Natural killer cell (primary cell): ENCODE results near the gene SH3BGRL. TPM values are rescaled to one million over a fixed set of nuclear protein-coding genes. Genes with fewer than 3 reads are reported as not detected.

Experiments used
- ATAC-seq, 3 donors: fragments of 150-1000 bp in 2 of 3; fragments of 200-7000 bp in 1 of 3; cut with Tn5 transposase; 1 replicate in 1 of 3; 2 replicates in 2 of 3; pipeline ENCODE4 v1.10.0; 2021; ENCODE audit warnings: mild to moderate bottlenecking in 2 of 3, moderate library complexity in 2 of 3
- DNase-seq, 2 donors: peaks; one replicate each; pipeline versions ENCODE4 v3.0.0 to v3.0.0-alpha.2; 2013 to 2021; ENCODE audit warnings: mixed read lengths in 1 of 2
- H3K27ac ChIP-seq: one replicate; pipeline ENCODE4 v1.5.1; 2013; ENCODE audit warnings: mild to moderate bottlenecking, low read length
- H3K27me3 ChIP-seq: one replicate; pipeline ENCODE4 v1.6.1; 2013; ENCODE audit warnings: low read length; ENCODE audit not compliant: control insufficient read depth, insufficient read depth
- H3K36me3 ChIP-seq: one replicate; pipeline ENCODE4 v1.6.1; 2013; ENCODE audit warnings: low read length; ENCODE audit not compliant: control insufficient read depth, insufficient read depth
- H3K4me1 ChIP-seq: one replicate; pipeline ENCODE4 v1.6.1; 2013; ENCODE audit warnings: low read length; ENCODE audit not compliant: control insufficient read depth, insufficient read depth
- H3K4me3 ChIP-seq: one replicate; pipeline ENCODE4 v1.5.1; 2013; ENCODE audit warnings: low read length
- H3K9me3 ChIP-seq: one replicate; pipeline ENCODE4 v1.6.1; 2013; ENCODE audit warnings: low read length; ENCODE audit not compliant: control insufficient read depth, insufficient read depth
- H3K27ac Mint-ChIP-seq, 2 donors: one replicate each; pipeline ENCODE4 v1.8.0; 2022; ENCODE audit warnings: mild to moderate bottlenecking in 2 of 2, mixed read lengths in 2 of 2, moderate library complexity in 1 of 2
- H3K27me3 Mint-ChIP-seq, 2 donors: one replicate each; pipeline ENCODE4 v1.8.0; 2022; ENCODE audit warnings: low read depth in 2 of 2, mixed read lengths in 2 of 2
- H3K36me3 Mint-ChIP-seq: one replicate; pipeline ENCODE4 v1.8.0; 2022; ENCODE audit warnings: mixed read lengths
- H3K4me1 Mint-ChIP-seq, 2 donors: one replicate each; pipeline ENCODE4 v1.8.0; 2022; ENCODE audit warnings: mixed read lengths in 2 of 2
- H3K4me3 Mint-ChIP-seq: one replicate; pipeline ENCODE4 v1.8.0; 2022; ENCODE audit warnings: mild to moderate bottlenecking, moderate library complexity, mixed read lengths
- H3K9me3 Mint-ChIP-seq, 2 donors: one replicate each; pipeline ENCODE4 v1.8.0; 2022; ENCODE audit warnings: mixed read lengths in 2 of 2
- CTCF ChIP-seq: fragments of 200-600 bp; IDR thresholded peaks from one replicate; pipeline ENCODE4 v1.8.0; 2022; ENCODE audit warnings: antibody characterized with exemption
- WGBS: methylation state at CpG from one replicate; pipeline ENCODE4 v1.1.7; 2013; ENCODE audit warnings: missing lambda C conversion rate; ENCODE audit not compliant: insufficient coverage; 5-methylcytosine and 5-hydroxymethylcytosine counted together
- intact Hi-C: fragments of 100-400 bp; cut with micrococcal nuclease; formaldehyde crosslinking; loops from one replicate; pipeline ENCODE4 v1.14.2; 2022
- total RNA-seq, 4 donors: library from RNA; stranded (reverse); fragments of 120-200 nt in 1 of 4; gene quantifications; one replicate each; pipeline versions ENCODE4 v1.2.3 to v1.2.4, GENCODE V29; 2013 to 2022

SH3BGRL gene
- 100 to 1,000 TPM; 103 to 108 (median 108) TPM for total RNA-seq
- total RNA-seq (2013): 142 TPM

GRCh38 chrX:81201671-81202455 lies at the start of gene SH3BGRL, which contains the start of gene HMGN5:
TSS of gene SH3BGRL (plus strand) at chrX:81202102. CDS start at chrX:81202201, 99 bp downstream.
TSS of gene HMGN5 (minus strand) at chrX:81201913. CDS start at chrX:81121549, 80,364 bp downstream.
- TF ChIP-seq CTCF: no peak
- H3K9me3 Mint-ChIP-seq: no peaks in the 10 kb centered on the region
- peaks cover 39 to 46% of the 10 kb centered on the region in 2 donors for H3K4me1 Mint-ChIP-seq
- intact Hi-C loops: loop anchor here (2.0 kb wide), 2 partner anchors 79 to 393 kb away; partner anchors contain the start of gene BRWD3
- DNase-seq (peak; percentile 53 to 83), ATAC-seq (peak; percentile 96 to 98 (median 96))
- 0% methylated on average over 21 of the region's 23 CpGs for whole genome bisulfite sequencing
- peaks cover 2% of the 10 kb centered on the region for H3K4me1 ChIP-seq
- no peaks in the 10 kb centered on the region for H3K36me3 Mint-ChIP-seq
- no peaks in the 10 kb centered on the region for H3K27me3 Mint-ChIP-seq
- peak within 1 kb of the TSS; percentile 78 for H3K27ac ChIP-seq
- peak within 1 kb of the TSS; percentile 92 to 93 for H3K27ac Mint-ChIP-seq
- H3K9me3 ChIP-seq: no peaks in the 10 kb centered on the region
- H3K4me3 ChIP-seq: peak within 1 kb of the TSS; percentile 95
- H3K27me3 ChIP-seq: no peaks in the 10 kb centered on the region
- no peaks in the 10 kb centered on the region for H3K36me3 ChIP-seq
- peak within 1 kb of the TSS; percentile 91 for H3K4me3 Mint-ChIP-seq

GRCh38 chrX:81168391-81168790 lies 33.5 kb upstream of the SH3BGRL start:
- no peak for DNase-seq
- H3K27me3 ChIP-seq: no peaks in the 10 kb centered on the region
- H3K9me3 ChIP-seq: no peaks in the 10 kb centered on the region
- no peaks in the 10 kb centered on the region for H3K36me3 ChIP-seq
- no peaks in the 10 kb centered on the region for H3K36me3 Mint-ChIP-seq
- no peaks in the 10 kb centered on the region for H3K4me1 Mint-ChIP-seq
- no peak overlapping the region for H3K27ac ChIP-seq
- ATAC-seq: no peak
- no peaks in the 10 kb centered on the region for H3K4me1 ChIP-seq
- intact Hi-C loops: no loop called here
- no peaks in the 10 kb centered on the region for H3K9me3 Mint-ChIP-seq
- no peak overlapping the region for H3K4me3 ChIP-seq
- H3K27ac Mint-ChIP-seq: no peak overlapping the region
- H3K27me3 Mint-ChIP-seq: peaks cover 0 to 22% of the 10 kb centered on the region in 2 donors
- WGBS: 87% methylated on average over 1 of the region's 3 CpGs
- H3K4me3 Mint-ChIP-seq: no peak overlapping the region
- TF ChIP-seq CTCF: no peak

GRCh38 chrX:81174286-81174685 lies 27.6 kb upstream of the SH3BGRL start:
- H3K4me1 ChIP-seq: no peaks in the 10 kb centered on the region
- H3K4me3 Mint-ChIP-seq: no peak overlapping the region
- H3K27ac Mint-ChIP-seq: no peak overlapping the region
- H3K4me3 ChIP-seq: no peak overlapping the region
- intact Hi-C loops: no loop called here
- H3K9me3 Mint-ChIP-seq: no peaks in the 10 kb centered on the region
- peak in 2 of 3 donors; percentile 29 to 39 for ATAC-seq
- H3K27me3 ChIP-seq: no peaks in the 10 kb centered on the region
- no peak for TF ChIP-seq CTCF
- H3K36me3 Mint-ChIP-seq: no peaks in the 10 kb centered on the region
- no CpG with 5 or more reads among the region's 1 CpG for WGBS
- no peaks in the 10 kb centered on the region for H3K36me3 ChIP-seq
- H3K27ac ChIP-seq: no peak overlapping the region
- no peaks in the 10 kb centered on the region for H3K4me1 Mint-ChIP-seq
- no peaks in the 10 kb centered on the region for H3K27me3 Mint-ChIP-seq
- H3K9me3 ChIP-seq: no peaks in the 10 kb centered on the region
- DNase-seq: peak in 1 of 2 donors; percentile 33
